ENCODE results near the gene FGGY. TPM values are rescaled to one million over a fixed set of nuclear protein-coding genes. Genes with fewer than 3 reads are reported as not detected.

FGGY gene
- total RNA-seq, 4 donors from 2014 or later, result 23.3 to 26.4 (median 25.3) TPM

DNA sequence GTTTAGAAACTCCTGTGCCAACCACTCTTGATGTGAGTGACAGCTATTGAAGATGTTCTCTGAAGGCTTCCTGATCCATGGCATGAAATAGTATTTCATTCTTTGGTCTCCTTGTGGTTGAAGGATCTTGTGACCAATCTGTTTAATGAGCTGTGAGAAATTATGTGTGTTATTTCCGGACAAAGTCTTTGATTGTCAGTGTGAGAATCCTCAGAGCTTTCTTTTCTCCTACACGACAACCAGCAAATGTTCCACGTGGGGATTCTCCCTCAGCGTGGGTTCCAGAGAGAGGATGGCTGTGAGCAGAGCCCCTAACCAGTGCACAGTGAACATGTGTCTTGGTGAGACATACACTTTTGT, 472.8 kb downstream of the FGGY start:
- Histone ChIP-seq H3K9me3 (no peaks in the 10 kb centered on the region), H3K36me3 (no peaks in the 10 kb centered on the region)
- WGBS, result 91% methylated on average over 4 of the region's 4 CpGs

DNA sequence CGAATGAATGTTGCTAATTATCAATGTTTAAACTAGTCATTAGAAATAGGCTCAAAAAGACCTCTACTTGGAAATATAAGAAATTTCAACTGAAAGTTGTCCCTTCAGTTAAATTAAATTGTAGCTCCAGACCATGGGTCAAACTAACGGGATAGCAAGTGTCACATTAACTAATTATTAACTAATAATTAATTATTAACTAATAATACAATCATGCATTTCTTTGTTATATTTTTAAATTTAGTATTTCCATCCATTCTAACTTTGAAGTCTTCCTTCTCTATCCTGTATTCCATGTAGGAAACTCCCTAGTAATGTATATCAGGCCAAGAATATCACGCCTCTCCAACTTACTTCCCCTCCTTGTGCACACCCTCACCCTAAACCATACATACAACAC, 474.5 kb downstream of the FGGY start:
- H3K27me3 ChIP-seq, result no peaks in the 10 kb centered on the region
- intact Hi-C loops (cut with DNase I), result no loop called here
- H3K4me3 ChIP-seq, result no peak overlapping the region
- no peaks in the 10 kb centered on the region for H3K36me3 ChIP-seq
- TF ChIP-seq EP300 (IDR thresholded peaks at IDR 0.05) (no peak), POLR2A (IDR thresholded peaks at IDR 0.05; ENCODE audit: low read depth) (no peak), POLR2AphosphoS5 (IDR thresholded peaks at IDR 0.05) (no peak)
- TF ChIP-seq, protein P1, sequence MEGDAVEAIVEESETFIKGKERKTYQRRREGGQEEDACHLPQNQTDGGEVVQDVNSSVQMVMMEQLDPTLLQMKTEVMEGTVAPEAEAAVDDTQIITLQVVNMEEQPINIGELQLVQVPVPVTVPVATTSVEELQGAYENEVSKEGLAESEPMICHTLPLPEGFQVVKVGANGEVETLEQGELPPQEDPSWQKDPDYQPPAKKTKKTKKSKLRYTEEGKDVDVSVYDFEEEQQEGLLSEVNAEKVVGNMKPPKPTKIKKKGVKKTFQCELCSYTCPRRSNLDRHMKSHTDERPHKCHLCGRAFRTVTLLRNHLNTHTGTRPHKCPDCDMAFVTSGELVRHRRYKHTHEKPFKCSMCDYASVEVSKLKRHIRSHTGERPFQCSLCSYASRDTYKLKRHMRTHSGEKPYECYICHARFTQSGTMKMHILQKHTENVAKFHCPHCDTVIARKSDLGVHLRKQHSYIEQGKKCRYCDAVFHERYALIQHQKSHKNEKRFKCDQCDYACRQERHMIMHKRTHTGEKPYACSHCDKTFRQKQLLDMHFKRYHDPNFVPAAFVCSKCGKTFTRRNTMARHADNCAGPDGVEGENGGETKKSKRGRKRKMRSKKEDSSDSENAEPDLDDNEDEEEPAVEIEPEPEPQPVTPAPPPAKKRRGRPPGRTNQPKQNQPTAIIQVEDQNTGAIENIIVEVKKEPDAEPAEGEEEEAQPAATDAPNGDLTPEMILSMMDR (IDR thresholded peaks at IDR 0.05), result no peak
- DNase-seq (ENCODE audit: extremely low spot score), result no peak
- WGBS, result 100% methylated on average over 3 of the region's 3 CpGs
- H3K27ac ChIP-seq (replicated peaks in 1 of 4), result no peak overlapping the region
- no peaks in the 10 kb centered on the region for H3K4me1 ChIP-seq
- H3K9me3 ChIP-seq, result no peaks in the 10 kb centered on the region

More for the DNA sequence above, 472.8 kb downstream of the FGGY start:
- Histone ChIP-seq H3K4me1 (no peaks in the 10 kb centered on the region), H3K4me3 (no peak overlapping the region), H3K27me3 (no peaks in the 10 kb centered on the region), H3K27ac (replicated peaks in 1 of 4) (no peak overlapping the region)
- no peak for DNase-seq (ENCODE audit: extremely low spot score)
- intact Hi-C loops (cut with DNase I), result no loop called here
- TF ChIP-seq POLR2A (IDR thresholded peaks at IDR 0.05; ENCODE audit: low read depth) (no peak), EP300 (IDR thresholded peaks at IDR 0.05) (no peak), POLR2AphosphoS5 (IDR thresholded peaks at IDR 0.05) (no peak)
- TF ChIP-seq, protein P1 (IDR thresholded peaks at IDR 0.05), result no peak

DNA sequence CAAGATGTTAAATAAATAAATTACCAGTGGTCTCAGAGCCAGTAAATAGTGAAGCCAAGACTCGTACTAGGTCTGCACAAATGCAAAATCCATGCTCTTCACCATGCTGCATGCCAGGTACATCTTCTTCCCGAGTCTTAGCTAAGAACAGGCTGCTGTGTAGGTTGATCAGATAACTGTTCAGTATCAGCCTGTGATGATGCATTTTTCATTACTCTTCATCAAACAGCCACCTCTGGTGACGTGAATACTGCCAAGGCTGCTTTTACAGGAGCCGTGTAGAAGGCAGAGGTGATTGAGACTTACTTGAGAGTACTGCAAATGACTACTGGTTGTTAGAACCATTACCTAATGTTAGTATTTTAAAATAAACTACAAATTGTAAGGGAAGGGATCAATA, 478.6 kb downstream of the FGGY start:
- Histone ChIP-seq H3K27me3 (no peaks in the 10 kb centered on the region), H3K36me3 (no peaks in the 10 kb centered on the region), H3K9me3 (no peaks in the 10 kb centered on the region), H3K4me3 (no peak overlapping the region), H3K27ac (replicated peaks in 1 of 4) (no peak overlapping the region), H3K4me1 (peaks cover 0 to 13% (median 11%) of the 10 kb centered on the region in 4 donors)
- no peak for DNase-seq (ENCODE audit: extremely low spot score)
- intact Hi-C loops (cut with DNase I), result no loop called here
- TF ChIP-seq EP300 (IDR thresholded peaks at IDR 0.05), result no peak
- no peak for TF ChIP-seq POLR2AphosphoS5 (IDR thresholded peaks at IDR 0.05)
- TF ChIP-seq, protein P1 (IDR thresholded peaks at IDR 0.05), result no peak
- no peak for TF ChIP-seq POLR2A (IDR thresholded peaks at IDR 0.05; ENCODE audit: low read depth)
- WGBS, result 92% methylated on average over 4 of the region's 4 CpGs

DNA sequence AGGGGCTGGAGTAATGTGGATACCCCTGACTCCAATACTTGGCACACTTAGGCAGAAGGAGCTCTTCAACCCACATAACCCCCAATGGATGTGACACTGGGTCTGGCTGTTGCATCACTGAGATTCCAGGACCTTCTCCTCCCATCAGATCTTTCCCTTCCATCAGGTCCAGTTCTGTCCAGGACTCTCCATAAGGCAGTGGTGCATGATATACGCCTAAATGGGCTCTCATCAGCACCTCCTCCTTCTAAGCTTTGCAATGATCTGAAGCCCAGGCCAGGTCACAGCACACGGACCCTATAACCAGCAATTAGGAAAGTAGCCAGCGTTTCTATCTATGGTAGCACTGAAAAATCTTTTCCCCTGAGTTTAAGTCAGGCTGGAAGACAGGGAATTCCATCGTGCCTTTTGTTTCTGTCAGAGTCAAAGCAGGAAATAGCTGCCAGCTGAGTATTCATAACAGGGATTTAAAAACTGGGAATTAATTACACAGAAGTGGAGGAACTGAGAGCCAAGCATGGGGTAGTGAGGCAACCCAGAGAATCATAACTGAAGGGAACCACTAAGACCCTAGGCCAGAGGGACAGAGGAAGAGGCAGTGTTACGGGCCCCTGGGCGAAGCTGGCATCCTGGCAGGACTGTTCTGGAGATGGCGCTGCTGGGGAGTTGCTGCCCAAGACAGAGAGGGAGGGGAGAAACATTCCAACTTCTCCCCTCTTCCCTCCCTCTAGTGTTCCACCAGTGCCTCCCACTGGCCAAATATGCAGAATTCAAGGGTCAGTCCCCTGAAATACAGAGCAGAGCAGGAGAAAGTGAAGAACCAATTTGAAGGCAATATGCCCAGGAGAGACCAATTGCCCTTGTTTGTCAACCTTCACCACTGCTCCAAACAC, 480.3 kb downstream of the FGGY start:
- no peak overlapping the region for H3K27ac ChIP-seq (replicated peaks in 1 of 4)
- intact Hi-C loops (cut with DNase I), result no loop called here
- WGBS, result 57% methylated on average over 7 of the region's 7 CpGs
- H3K27me3 ChIP-seq, result no peaks in the 10 kb centered on the region
- no peak overlapping the region for H3K4me3 ChIP-seq
- TF ChIP-seq, protein P1 (IDR thresholded peaks at IDR 0.05), result no peak
- TF ChIP-seq POLR2A (IDR thresholded peaks at IDR 0.05; ENCODE audit: low read depth), result no peak
- no peak for TF ChIP-seq EP300 (IDR thresholded peaks at IDR 0.05)
- no peak for TF ChIP-seq POLR2AphosphoS5 (IDR thresholded peaks at IDR 0.05)
- DNase-seq (ENCODE audit: extremely low spot score), result no peak
- no peaks in the 10 kb centered on the region for H3K9me3 ChIP-seq
- peaks cover 0 to 13% (median 11%) of the 10 kb centered on the region in 4 donors for H3K4me1 ChIP-seq
- H3K36me3 ChIP-seq, result no peaks in the 10 kb centered on the region

Data from esophagus muscularis mucosa (tissue), 4 donors.